Activated T-cell treated with anti-CD3 and anti-CD28 coated beads for 24 hours (primary cell): ENCODE results near the gene DIRAS1.
"Not testable (repeated sequence)": the region's sequence is repeated elsewhere in the genome, so short reads cannot be mapped to it uniquely, and the experiment has no call there.

Experiments used
- DNase-seq: peaks from one replicate; pipeline ENCODE4 v3.0.0-alpha.2; 2020; ENCODE audit warnings: low read depth

DIRAS1 gene

GRCh38 chr19:2711172-2711874 is 9.8 kb downstream of the DIRAS1 start:
- DNase-seq = no peak

GRCh38 chr19:2706251-2706650 is 14.9 kb downstream of the DIRAS1 start:
- DNase-seq = no peak

- DNase-seq = no peak
Observed at GRCh38 chr19:2703691-2704216, 17.4 kb downstream of the DIRAS1 start.

GRCh38 chr19:2703077-2703437 is 18.1 kb downstream of the DIRAS1 start:
- DNase-seq = no peak

GRCh38 chr19:2702170-2703076 is 18.7 kb downstream of the DIRAS1 start, which contains the start of gene GNG7:
GNG7 (minus strand) TSS chr19:2702694; CDS start chr19:2520688, 182,006 bp downstream.
- peak; percentile 96 for DNase-seq

GRCh38 chr19:2701361-2702169 is 19.6 kb downstream of the DIRAS1 start:
- no peak for DNase-seq

GRCh38 chr19:2700660-2701360 is 20.4 kb downstream of the DIRAS1 start:
- no peak for DNase-seq

- no peak for DNase-seq
Observed at GRCh38 chr19:2699413-2700140, 21.6 kb downstream of the DIRAS1 start.

GRCh38 chr19:2694196-2694595 is 27.0 kb downstream of the DIRAS1 start:
- no peak for DNase-seq

GRCh38 chr19:2693492-2694160 is 27.5 kb downstream of the DIRAS1 start:
- DNase-seq = no peak

GRCh38 chr19:2691951-2692350 is 29.2 kb downstream of the DIRAS1 start:
- DNase-seq = no peak

- no peak for DNase-seq
Observed at GRCh38 chr19:2690856-2691255, 30.3 kb downstream of the DIRAS1 start.

GRCh38 chr19:2686360-2686759 is 34.8 kb downstream of the DIRAS1 start:
- DNase-seq = no peak

- DNase-seq = no peak
Observed at GRCh38 chr19:2685204-2685704, 35.9 kb downstream of the DIRAS1 start.

- no peak for DNase-seq
Observed at GRCh38 chr19:2683430-2684003, 37.7 kb downstream of the DIRAS1 start.

GRCh38 chr19:2680808-2681207 is 40.4 kb downstream of the DIRAS1 start:
- DNase-seq = no peak

GRCh38 chr19:2679439-2679838 is 41.7 kb downstream of the DIRAS1 start:
- no peak for DNase-seq

GRCh38 chr19:2678948-2679347 is 42.2 kb downstream of the DIRAS1 start:
- not testable (repeated sequence) for DNase-seq

- no peak for DNase-seq
Observed at GRCh38 chr19:2678044-2678671, 43.0 kb downstream of the DIRAS1 start.
